ENCODE measurements around the gene SUZ12. TPM values are rescaled to one million over a fixed set of nuclear protein-coding genes. Genes with fewer than 3 reads are reported as not detected.
"Not testable (repeated sequence)": the region's sequence is repeated elsewhere in the genome, so short reads cannot be mapped to it uniquely, and the experiment has no call there.

SUZ12 gene
- total and polyA plus RNA-seq, 2 donors, result 24.3 to 33.0 TPM

DNA sequence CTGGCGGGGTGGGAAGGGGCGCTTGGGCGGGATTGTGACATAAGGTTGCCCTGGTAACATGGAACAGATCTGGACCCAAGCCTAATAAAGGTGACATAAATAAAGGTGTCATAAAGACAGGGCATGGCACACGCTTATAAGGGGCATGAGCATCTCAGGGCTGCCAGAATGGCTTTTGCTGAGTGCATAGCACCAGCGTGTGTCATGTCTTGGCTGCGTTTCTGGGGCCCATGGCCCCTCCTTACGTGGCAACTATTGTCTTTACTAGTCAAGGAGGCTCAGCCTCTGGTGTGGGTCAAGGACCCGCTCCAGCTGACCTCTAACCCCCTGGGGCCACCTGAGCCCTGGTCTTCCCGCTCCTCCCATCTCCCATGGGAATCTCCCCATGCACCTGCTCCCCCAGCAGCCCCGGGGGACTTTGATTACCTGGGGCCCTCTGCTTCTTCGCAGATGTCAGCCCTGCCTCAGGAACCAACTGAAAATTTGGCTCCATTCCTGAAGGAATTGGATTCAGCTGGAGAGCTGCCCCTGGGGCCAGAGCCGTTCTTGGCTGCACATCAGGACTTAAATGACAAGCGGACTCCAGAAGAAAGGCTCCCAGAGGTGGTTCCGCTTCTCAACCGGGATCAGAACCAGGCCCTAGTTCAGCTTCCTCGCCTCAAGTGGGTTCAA is 84.3 kb downstream of the SUZ12 start:
- Histone ChIP-seq H3K9me3 (ENCODE audit: control insufficient read depth in 2 of 2, insufficient read depth in 1 of 2, low read length in 1 of 2) (no peaks in the 10 kb centered on the region), H3K27me3 (ENCODE audit: control insufficient read depth in 2 of 2, insufficient read depth in 1 of 2, low read length in 1 of 2) (no peaks in the 10 kb centered on the region), H3K36me3 (ENCODE audit: control insufficient read depth in 2 of 2, insufficient read depth in 2 of 2, low read length in 1 of 2) (peaks cover 30 to 36% of the 10 kb centered on the region in 2 donors), H3K4me1 (ENCODE audit: control insufficient read depth in 2 of 2, insufficient read depth in 2 of 2, low read length in 2 of 2) (no peaks in the 10 kb centered on the region), H3K4me3 (ENCODE audit: low read length in 2 of 2) (no peak overlapping the region), H3K27ac (ENCODE audit: low read depth in 1 of 2, low read length in 1 of 2) (no peak overlapping the region)
- no peak for DNase-seq (ENCODE audit: low read depth in 6 of 9, low spot score in 9 of 9)
- WGBS, result 96% methylated on average over 16 of the region's 16 CpGs

DNA sequence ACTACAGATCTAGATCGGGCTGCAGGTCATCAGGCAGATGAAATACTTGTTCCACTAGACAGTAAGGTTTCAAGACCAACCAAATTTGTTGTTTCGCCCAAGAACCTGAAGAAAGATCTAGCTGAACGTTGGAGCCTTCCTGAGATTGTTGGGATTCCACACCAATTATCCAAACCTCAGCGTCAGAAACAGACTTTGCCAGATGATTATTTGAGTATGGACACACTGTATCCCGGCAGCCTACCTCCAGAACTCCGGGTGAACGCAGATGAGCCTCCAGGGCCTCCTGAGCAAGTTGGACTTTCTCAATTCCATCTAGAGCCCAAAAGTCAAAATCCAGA is 84.8 kb downstream of the SUZ12 start:
- H3K27ac ChIP-seq (ENCODE audit: low read depth in 1 of 2, low read length in 1 of 2), result no peak overlapping the region
- peaks cover 33 to 36% of the 10 kb centered on the region in 2 donors for H3K36me3 ChIP-seq (ENCODE audit: control insufficient read depth in 2 of 2, insufficient read depth in 2 of 2, low read length in 1 of 2)
- H3K9me3 ChIP-seq (ENCODE audit: control insufficient read depth in 2 of 2, insufficient read depth in 1 of 2, low read length in 1 of 2), result no peaks in the 10 kb centered on the region
- H3K4me1 ChIP-seq (ENCODE audit: control insufficient read depth in 2 of 2, insufficient read depth in 2 of 2, low read length in 2 of 2), result no peaks in the 10 kb centered on the region
- H3K4me3 ChIP-seq (ENCODE audit: low read length in 2 of 2), result no peak overlapping the region
- no peaks in the 10 kb centered on the region for H3K27me3 ChIP-seq (ENCODE audit: control insufficient read depth in 2 of 2, insufficient read depth in 1 of 2, low read length in 1 of 2)
- DNase-seq (ENCODE audit: low read depth in 6 of 9, low spot score in 9 of 9), result no peak
- 96% methylated on average over 7 of the region's 7 CpGs for WGBS

DNA sequence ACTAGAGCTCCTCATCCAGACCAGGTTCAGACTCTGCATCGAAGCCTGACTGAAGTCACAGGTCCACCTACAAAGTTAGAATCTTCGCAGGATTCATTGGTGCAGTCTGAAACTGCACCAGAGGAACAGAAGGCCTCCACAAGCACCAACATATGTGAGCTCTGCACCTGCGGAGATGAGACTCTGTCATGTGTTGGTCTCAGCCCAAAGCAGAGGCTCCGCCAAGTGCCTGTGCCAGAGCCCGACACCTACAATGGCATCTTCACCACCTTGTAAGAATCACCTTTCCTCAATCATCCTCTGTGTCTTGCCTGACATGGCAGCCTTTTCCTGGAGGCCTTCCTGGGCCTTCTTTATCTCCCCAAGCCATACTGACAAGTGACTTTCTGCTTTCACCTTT is 85.7 kb downstream of the SUZ12 start:
- not testable (repeated sequence) for H3K4me1 ChIP-seq (ENCODE audit: control insufficient read depth in 2 of 2, insufficient read depth in 2 of 2, low read length in 2 of 2); H3K9me3 ChIP-seq (ENCODE audit: control insufficient read depth in 2 of 2, insufficient read depth in 1 of 2, low read length in 1 of 2); DNase-seq (ENCODE audit: low read depth in 6 of 9, low spot score in 9 of 9); H3K27me3 ChIP-seq (ENCODE audit: control insufficient read depth in 2 of 2, insufficient read depth in 1 of 2, low read length in 1 of 2); H3K27ac ChIP-seq (ENCODE audit: low read depth in 1 of 2, low read length in 1 of 2); H3K4me3 ChIP-seq (ENCODE audit: low read length in 2 of 2)
- 91% methylated on average over 5 of the region's 5 CpGs for WGBS
- peaks cover 32 to 37% of the 10 kb centered on the region in 2 donors for H3K36me3 ChIP-seq (ENCODE audit: control insufficient read depth in 2 of 2, insufficient read depth in 2 of 2, low read length in 1 of 2)

DNA sequence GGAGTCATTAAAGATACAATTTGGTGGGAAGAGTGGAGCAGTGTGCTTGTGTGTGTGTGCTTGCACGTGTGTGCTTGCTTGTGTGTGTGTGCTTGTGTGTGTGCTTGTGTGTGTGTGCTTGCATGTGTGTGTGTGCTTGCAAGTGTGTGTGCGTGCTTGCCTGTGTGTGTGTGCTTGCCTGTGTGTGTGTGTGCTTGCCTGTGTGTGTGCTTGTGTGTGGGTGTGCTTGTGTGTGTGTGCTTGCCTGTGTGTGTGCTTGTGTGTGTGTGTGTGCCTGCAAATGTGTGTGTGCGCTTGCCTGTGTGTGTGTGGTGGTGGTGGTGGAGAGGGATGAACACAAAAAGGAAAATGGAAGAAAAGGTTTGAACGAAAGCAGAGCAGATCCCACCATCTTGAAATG is 90.5 kb downstream of the SUZ12 start:
- H3K9me3 ChIP-seq (ENCODE audit: control insufficient read depth in 2 of 2, insufficient read depth in 1 of 2, low read length in 1 of 2); H3K4me3 ChIP-seq (ENCODE audit: low read length in 2 of 2): not testable (repeated sequence)
- 98% methylated on average over 4 of the region's 4 CpGs for WGBS

DNA sequence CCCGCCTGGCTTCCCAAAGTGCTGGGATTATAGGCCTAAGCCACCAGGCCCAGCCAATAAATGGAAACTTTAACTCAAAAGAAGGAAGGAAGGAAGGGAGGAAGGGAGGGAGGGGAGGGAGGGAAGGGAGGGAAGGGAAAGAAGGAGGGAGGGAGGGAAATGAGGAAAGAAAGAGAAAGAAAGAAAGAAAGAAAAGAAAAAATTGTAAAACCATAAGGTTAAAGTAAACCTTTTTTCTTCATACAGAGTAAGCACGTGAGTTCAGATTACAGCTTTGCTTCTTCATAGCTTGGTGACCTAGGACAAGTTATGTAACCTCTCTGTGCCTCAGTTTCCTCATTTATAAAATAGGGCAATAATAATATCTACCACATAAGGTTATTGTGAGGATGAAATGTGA is 96.4 kb downstream of the SUZ12 start:
- Histone ChIP-seq H3K36me3 (ENCODE audit: control insufficient read depth in 2 of 2, insufficient read depth in 2 of 2, low read length in 1 of 2) (peaks cover 6 to 24% of the 10 kb centered on the region in 2 donors), H3K27me3 (ENCODE audit: control insufficient read depth in 2 of 2, insufficient read depth in 1 of 2, low read length in 1 of 2) (no peaks in the 10 kb centered on the region), H3K4me1 (ENCODE audit: control insufficient read depth in 2 of 2, insufficient read depth in 2 of 2, low read length in 2 of 2) (no peaks in the 10 kb centered on the region), H3K4me3 (ENCODE audit: low read length in 2 of 2) (no peak overlapping the region), H3K27ac (ENCODE audit: low read depth in 1 of 2, low read length in 1 of 2) (no peak overlapping the region), H3K9me3 (ENCODE audit: control insufficient read depth in 2 of 2, insufficient read depth in 1 of 2, low read length in 1 of 2) (no peaks in the 10 kb centered on the region)
- WGBS, result over 99% methylated on average over 2 of the region's 2 CpGs
- DNase-seq (ENCODE audit: low read depth in 6 of 9, low spot score in 9 of 9), result no peak

More for the DNA sequence above, 90.5 kb downstream of the SUZ12 start:
- not testable (repeated sequence) for DNase-seq (ENCODE audit: low read depth in 6 of 9, low spot score in 9 of 9); H3K27me3 ChIP-seq (ENCODE audit: control insufficient read depth in 2 of 2, insufficient read depth in 1 of 2, low read length in 1 of 2); H3K36me3 ChIP-seq (ENCODE audit: control insufficient read depth in 2 of 2, insufficient read depth in 2 of 2, low read length in 1 of 2); H3K27ac ChIP-seq (ENCODE audit: low read depth in 1 of 2, low read length in 1 of 2); H3K4me1 ChIP-seq (ENCODE audit: control insufficient read depth in 2 of 2, insufficient read depth in 2 of 2, low read length in 2 of 2)

DNA sequence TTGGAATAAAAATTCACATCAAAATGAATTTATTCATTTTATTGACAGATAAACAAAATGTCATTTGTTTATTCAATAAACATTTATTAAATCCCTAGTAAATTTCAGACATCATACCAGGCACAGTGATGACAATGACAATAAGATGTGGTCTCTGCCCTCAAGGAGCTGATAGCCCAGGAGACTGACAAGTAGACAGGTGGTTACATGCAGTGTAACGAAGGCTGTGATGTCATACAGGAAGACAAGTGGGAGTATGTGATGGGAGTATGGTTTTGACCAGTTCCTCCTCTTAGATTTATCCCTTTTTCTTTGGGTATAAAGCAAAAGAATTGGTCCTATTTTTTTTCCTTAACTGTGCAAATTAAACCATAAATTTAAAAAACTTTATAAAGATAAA is 97.0 kb downstream of the SUZ12 start:
- DNase-seq (ENCODE audit: low read depth in 6 of 9, low spot score in 9 of 9); H3K9me3 ChIP-seq (ENCODE audit: control insufficient read depth in 2 of 2, insufficient read depth in 1 of 2, low read length in 1 of 2); H3K27me3 ChIP-seq (ENCODE audit: control insufficient read depth in 2 of 2, insufficient read depth in 1 of 2, low read length in 1 of 2); H3K4me3 ChIP-seq (ENCODE audit: low read length in 2 of 2); H3K4me1 ChIP-seq (ENCODE audit: control insufficient read depth in 2 of 2, insufficient read depth in 2 of 2, low read length in 2 of 2); H3K27ac ChIP-seq (ENCODE audit: low read depth in 1 of 2, low read length in 1 of 2): not testable (repeated sequence)
- 78% methylated on average over 1 of the region's 1 CpG for WGBS
- peaks cover 6 to 24% of the 10 kb centered on the region in 2 donors for H3K36me3 ChIP-seq (ENCODE audit: control insufficient read depth in 2 of 2, insufficient read depth in 2 of 2, low read length in 1 of 2)

DNA sequence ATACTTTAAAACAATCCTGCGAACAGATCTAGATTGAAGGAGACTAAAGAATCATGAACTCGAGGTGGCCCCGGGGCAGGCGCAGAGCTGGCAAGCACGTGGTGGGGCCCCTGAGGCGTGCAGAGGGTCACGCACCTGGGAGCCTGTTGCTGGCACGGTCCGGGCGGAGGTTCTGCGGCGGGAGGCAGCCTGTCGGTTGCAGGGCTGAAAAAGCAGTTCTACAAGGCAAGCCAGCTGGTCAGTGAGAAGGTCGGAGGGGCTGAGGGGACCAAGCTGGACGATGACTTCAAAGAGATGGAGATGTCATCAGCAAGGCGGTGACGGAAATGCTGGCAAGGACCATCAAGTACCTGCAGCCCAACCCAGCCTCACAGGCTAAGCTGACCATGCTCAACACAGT is 103.4 kb downstream of the SUZ12 start:
- H3K4me3 ChIP-seq (ENCODE audit: low read length in 2 of 2); DNase-seq (ENCODE audit: low read depth in 6 of 9, low spot score in 9 of 9); H3K9me3 ChIP-seq (ENCODE audit: control insufficient read depth in 2 of 2, insufficient read depth in 1 of 2, low read length in 1 of 2); H3K27me3 ChIP-seq (ENCODE audit: control insufficient read depth in 2 of 2, insufficient read depth in 1 of 2, low read length in 1 of 2); H3K4me1 ChIP-seq (ENCODE audit: control insufficient read depth in 2 of 2, insufficient read depth in 2 of 2, low read length in 2 of 2); H3K27ac ChIP-seq (ENCODE audit: low read depth in 1 of 2, low read length in 1 of 2): not testable (repeated sequence)
- WGBS, result 98% methylated on average over 17 of the region's 17 CpGs
- H3K36me3 ChIP-seq (ENCODE audit: control insufficient read depth in 2 of 2, insufficient read depth in 2 of 2, low read length in 1 of 2), result peaks cover 25 to 36% of the 10 kb centered on the region in 2 donors

DNA sequence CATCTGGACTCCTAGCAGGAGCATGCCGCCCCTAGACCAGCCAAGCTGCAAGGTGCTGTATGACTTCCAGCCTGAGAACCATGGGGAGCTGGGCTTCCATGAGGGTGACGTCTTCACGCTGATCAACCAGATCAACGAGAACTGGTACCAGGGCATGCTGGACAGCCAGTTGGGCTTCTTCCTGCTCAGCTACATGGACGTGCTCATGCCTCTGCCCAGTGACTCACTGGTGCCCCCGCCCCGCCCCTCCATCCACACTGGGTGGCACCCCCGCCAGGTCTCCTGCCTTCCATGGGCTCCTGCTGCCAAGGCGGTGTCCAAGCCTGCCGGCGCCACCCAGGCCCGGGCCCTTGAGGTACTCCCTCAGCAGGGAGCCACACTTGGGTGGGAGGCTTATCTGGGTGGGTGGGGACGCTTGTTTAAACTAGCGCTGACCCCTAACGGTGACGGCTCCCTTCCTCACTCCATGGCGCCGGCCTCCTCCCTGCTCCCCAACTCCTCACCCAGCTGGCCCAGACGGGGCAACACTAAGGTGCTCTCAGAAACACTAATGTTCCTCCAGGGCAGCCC is 104.6 kb downstream of the SUZ12 start:
- 95% methylated on average over 19 of the region's 19 CpGs for WGBS
- H3K36me3 ChIP-seq (ENCODE audit: control insufficient read depth in 2 of 2, insufficient read depth in 2 of 2, low read length in 1 of 2), result peaks cover 19 to 28% of the 10 kb centered on the region in 2 donors

DNA sequence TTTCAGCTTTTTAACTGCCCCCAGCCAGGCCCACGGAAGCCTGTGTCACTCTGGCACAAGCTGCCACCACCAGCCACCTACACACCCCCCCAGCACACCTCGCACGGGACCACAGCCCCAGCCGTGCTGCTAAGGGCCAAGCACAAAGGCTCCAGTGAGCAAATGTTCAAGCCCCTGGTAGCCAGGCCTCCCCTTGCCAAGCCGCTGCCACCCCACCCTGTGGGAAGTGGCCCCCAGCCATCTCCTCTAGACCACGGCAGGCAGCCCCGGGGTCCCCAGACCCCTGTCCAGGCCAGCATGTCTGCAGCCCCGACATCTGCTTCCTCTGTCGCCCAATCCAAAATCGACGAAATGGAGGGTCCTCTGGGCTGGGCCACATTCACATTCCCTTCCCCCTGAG is 105.5 kb downstream of the SUZ12 start:
- DNase-seq (ENCODE audit: low read depth in 6 of 9, low spot score in 9 of 9); H3K27ac ChIP-seq (ENCODE audit: low read depth in 1 of 2, low read length in 1 of 2); H3K4me1 ChIP-seq (ENCODE audit: control insufficient read depth in 2 of 2, insufficient read depth in 2 of 2, low read length in 2 of 2); H3K4me3 ChIP-seq (ENCODE audit: low read length in 2 of 2); H3K27me3 ChIP-seq (ENCODE audit: control insufficient read depth in 2 of 2, insufficient read depth in 1 of 2, low read length in 1 of 2); H3K9me3 ChIP-seq (ENCODE audit: control insufficient read depth in 2 of 2, insufficient read depth in 1 of 2, low read length in 1 of 2): not testable (repeated sequence)
- H3K36me3 ChIP-seq (ENCODE audit: control insufficient read depth in 2 of 2, insufficient read depth in 2 of 2, low read length in 1 of 2), result peaks cover 19 to 21% of the 10 kb centered on the region in 2 donors
- WGBS, result 97% methylated on average over 10 of the region's 11 CpGs

More for the DNA sequence above, 104.6 kb downstream of the SUZ12 start:
- H3K27me3 ChIP-seq (ENCODE audit: control insufficient read depth in 2 of 2, insufficient read depth in 1 of 2, low read length in 1 of 2); H3K4me3 ChIP-seq (ENCODE audit: low read length in 2 of 2); H3K27ac ChIP-seq (ENCODE audit: low read depth in 1 of 2, low read length in 1 of 2); H3K9me3 ChIP-seq (ENCODE audit: control insufficient read depth in 2 of 2, insufficient read depth in 1 of 2, low read length in 1 of 2); H3K4me1 ChIP-seq (ENCODE audit: control insufficient read depth in 2 of 2, insufficient read depth in 2 of 2, low read length in 2 of 2); DNase-seq (ENCODE audit: low read depth in 6 of 9, low spot score in 9 of 9): not testable (repeated sequence)
